K562 (cell line): ENCODE results near the gene EMX2. TPM values are rescaled to one million over a fixed set of nuclear protein-coding genes. Genes with fewer than 3 reads are reported as not detected.

Experiments
- ATAC-seq: fragments of 200-7000 bp; cut with Tn5 transposase; 3 replicates; pipeline ENCODE4 v1.9.1; 2020; ENCODE audit warnings: moderate library complexity
- BruUV-seq: library from RNA; stranded (reverse); fragments of 400-500 nt; replicated peaks from 2 replicates; lab custom pipeline; 2021; lab: Mats Ljungman, UMichigan
- CTCF ChIA-PET: fragments of 300-600 bp; formaldehyde crosslinking; extraction: SDS; loops from one replicate; lab custom pipeline; 2021; ENCODE audit warnings: low intra/inter-chr PET ratio; lab: Yijun Ruan, JAX
- POLR2A ChIA-PET: fragments of 300-600, 350-650 bp; sonication (Branson Sonifier 250); formaldehyde crosslinking; extraction: SDS; loops from one replicate; lab custom pipeline; 2021; ENCODE audit warnings: antibody characterized with exemption, inconsistent platforms; lab: Yijun Ruan, JAX
- DNase-seq, 4 experiments: peaks; one replicate each; pipeline versions ENCODE4 v3.0.0 to v3.0.0-alpha.2; 2011 to 2018; ENCODE audit warnings: low spot score in 3 of 4, mixed read lengths in 3 of 4; ENCODE audit errors: extremely low read depth in 1 of 4
- FAIRE-seq: peaks from 2 replicates; lab custom pipeline; 2011; peaks lifted over from hg19 to GRCh38; lab: Jason Lieb, UNC
- H2AFZ ChIP-seq: 2 replicates; pipeline ENCODE4 v1.6.0; 2011; ENCODE audit warnings: low read depth, low read length, control low read depth, inconsistent platforms
- H3K27ac ChIP-seq: fragments of 200-600 bp; 3 replicates; pipeline ENCODE4 v1.8.0; 2011; ENCODE audit warnings: low read depth, mild to moderate bottlenecking, control low read depth, inconsistent platforms, low read length, moderate library complexity, mixed read lengths; ENCODE audit errors: extremely low read depth
- H3K27me3 ChIP-seq, 2 experiments: fragments of 300-600 bp in 1 of 2; 2 replicates in 1 of 2; 3 replicates in 1 of 2; pipeline versions ENCODE4 v1.6.0 to v1.8.0; 2011; ENCODE audit warnings: inconsistent platforms in 2 of 2, low read length in 2 of 2, mild to moderate bottlenecking in 1 of 2, mixed read lengths in 1 of 2, moderate library complexity in 1 of 2; ENCODE audit not compliant: control insufficient read depth in 2 of 2, insufficient read depth in 2 of 2
- H3K36me3 ChIP-seq: fragments of 300-600 bp; 3 replicates; pipeline ENCODE4 v1.8.0; 2011; ENCODE audit warnings: mild to moderate bottlenecking, low read length, inconsistent platforms; ENCODE audit not compliant: control insufficient read depth, insufficient read depth
- H3K4me1 ChIP-seq, 2 experiments: fragments of 200-600 bp in 1 of 2; replicated peaks in 1 of 2; 2 replicates in 1 of 2; 3 replicates in 1 of 2; pipeline versions ENCODE4 v1.5.1 to v1.8.0; 2011; ENCODE audit warnings: inconsistent platforms in 2 of 2, low read length in 2 of 2, mild to moderate bottlenecking in 1 of 2, mixed read lengths in 1 of 2, moderate library complexity in 1 of 2; ENCODE audit not compliant: control insufficient read depth in 2 of 2, insufficient read depth in 2 of 2
- H3K4me2 ChIP-seq: 2 replicates; pipeline ENCODE4 v1.6.1; 2011; ENCODE audit warnings: low read length, control low read depth, inconsistent platforms, mixed read lengths; ENCODE audit not compliant: insufficient read depth
- H3K4me3 ChIP-seq: fragments of 200-600 bp; sonication (generic), shearing (Covaris generic); 2 replicates; pipeline ENCODE4 v1.5.1; 2016; ENCODE audit warnings: control low read depth, inconsistent platforms
- H3K79me2 ChIP-seq: fragments of 200-600 bp; 3 replicates; pipeline ENCODE4 v1.8.0; 2011; ENCODE audit warnings: low read length, inconsistent platforms; ENCODE audit not compliant: control insufficient read depth, insufficient read depth
- H3K9ac ChIP-seq, 2 experiments: 2 replicates each; pipeline versions ENCODE4 v1.6.0 to v1.6.1; 2011; ENCODE audit warnings: low read depth in 2 of 2, low read length in 2 of 2, control low read depth in 1 of 2, inconsistent platforms in 1 of 2, mild to moderate bottlenecking in 1 of 2, mixed read lengths in 1 of 2; ENCODE audit not compliant: insufficient read depth in 1 of 2
- H3K9me1 ChIP-seq: one replicate; pipeline ENCODE4 v1.6.0; 2011; ENCODE audit warnings: inconsistent platforms, mild to moderate bottlenecking, low read length, moderate library complexity; ENCODE audit not compliant: control insufficient read depth, insufficient read depth
- H3K9me3 ChIP-seq: replicated peaks from 2 replicates; pipeline ENCODE4 v1.5.1; 2011; ENCODE audit warnings: low read depth, low read length, inconsistent platforms; ENCODE audit not compliant: control insufficient read depth, insufficient read depth
- H4K20me1 ChIP-seq: replicated peaks from 2 replicates; pipeline ENCODE4 v1.6.1; 2011; ENCODE audit warnings: low read length, inconsistent platforms, mixed read lengths; ENCODE audit not compliant: control insufficient read depth, insufficient read depth
- ASH1L ChIP-seq: fragments of 450-650 bp; IDR thresholded peaks from 2 replicates; pipeline ENCODE4 v1.6.1; 2018; ENCODE audit warnings: borderline replicate concordance, mild to moderate bottlenecking, low read depth; ENCODE audit not compliant: partially characterized antibody
- E2F3 ChIP-seq: fragments of 250-450 bp; sonication (Bioruptor Pico); IDR thresholded peaks from 2 replicates; pipeline ENCODE4 v1.4.0; 2020; ENCODE audit warnings: mild to moderate bottlenecking
- FUS ChIP-seq: fragments of 200-400 bp; formaldehyde crosslinking; optimal IDR thresholded peaks from 2 replicates; pipeline ENCODE3; 2017; ENCODE audit warnings: low read depth, low read length
- HDAC6 ChIP-seq: IDR thresholded peaks from 2 replicates; pipeline ENCODE4 v1.6.1; 2012; ENCODE audit warnings: low read depth, mild to moderate bottlenecking, control low read depth, inconsistent platforms, low read length, moderate library complexity
- KHSRP ChIP-seq: fragments of 450-650 bp; IDR thresholded peaks from 2 replicates; pipeline ENCODE4 v1.6.1; 2017
- RBM34 ChIP-seq: fragments of 200-400 bp; formaldehyde crosslinking; IDR thresholded peaks from 2 replicates; pipeline ENCODE4 v1.6.1; 2018; ENCODE audit warnings: low read length, borderline replicate concordance; ENCODE audit not compliant: insufficient read depth
- SREBF1 ChIP-seq: fragments of 150-350 bp; IDR thresholded peaks from 2 replicates; pipeline ENCODE4 v1.6.1; 2014; ENCODE audit warnings: antibody characterized with exemption, low read depth, low read length, borderline replicate concordance
- ZNF197 ChIP-seq: fragments of 200-800 bp; sonication (Bioruptor generic); IDR thresholded peaks from 2 replicates; pipeline ENCODE4 v1.6.1; 2016; ENCODE audit warnings: low read depth, missing genetic modification characterization, missing compliant biosample characterization
- ZNF589 ChIP-seq: fragments of 200-800 bp; sonication (Bioruptor generic); IDR thresholded peaks from 2 replicates; pipeline ENCODE4 v1.6.1; 2016; ENCODE audit warnings: low read depth, missing genetic modification characterization, missing compliant biosample characterization
- WGBS: fragments of 100-300 bp; shearing (Covaris generic); methylation state at CpG from one replicate; pipeline ENCODE4 v1.1.6; 2016; ENCODE audit warnings: low coverage, mixed read lengths; ENCODE audit not compliant: insufficient coverage; ENCODE audit errors: missing lambda C conversion rate; 5-methylcytosine and 5-hydroxymethylcytosine counted together
- in situ Hi-C: fragments of 300-500 bp; cut with MboI; formaldehyde crosslinking; loops from 4 replicates; pipeline ENCODE4 v1.15.0; 2018; ENCODE audit warnings: inconsistent platforms, mixed read lengths
- intact Hi-C: fragments of 100-400 bp; cut with micrococcal nuclease; formaldehyde crosslinking; loops from 2 replicates; pipeline ENCODE4 v1.14.2; 2022
- polyA plus RNA-seq, 8 experiments: library from polyadenylated mRNA; depleted of rRNA in 4 of 8; stranded (reverse) in 5 of 8; unstranded in 3 of 8; fragments of >200 nt; fragmentation: Nextera tagmentation in 2 of 8; fragmentation: Illumina TruSeq in 1 of 8; extraction: Ambion mirVana in 2 of 8; extraction: Trizol in 1 of 8; gene quantifications; 2 replicates each; pipeline versions ENCODE4 v1.2.1 to v1.2.3, GENCODE V29; 2011 to 2014; ENCODE audit warnings: inconsistent platforms in 1 of 8, missing spikeins in 1 of 8
- total RNA-seq, 7 experiments: library from RNA; depleted of rRNA in 6 of 7; stranded (reverse); fragments of >200 nt in 6 of 7; fragmentation: Illumina TruSeq in 2 of 7; extraction: Trizol in 2 of 7; gene quantifications; 2 replicates each; pipeline versions ENCODE4 v1.2.1 to v1.2.3, GENCODE V29; 2011 to 2021; ENCODE audit warnings: low replicate concordance in 1 of 7
- TF ChIP-seq, protein P1 (sequence below): fragments of 250-450 bp; sonication (Bioruptor Pico); IDR thresholded peaks from 2 replicates; pipeline ENCODE4 v1.5.0; 2020; ENCODE audit warnings: mild to moderate bottlenecking
- TF ChIP-seq, protein P2 (sequence below), 2 experiments: fragments of 250-450 bp in 1 of 2; fragments of 450-650 bp in 1 of 2; sonication (Bioruptor Pico) in 1 of 2; IDR thresholded peaks; 2 replicates each; pipeline versions ENCODE4 v1.6.1 to v1.8.0; 2016 to 2021; ENCODE audit warnings: mild to moderate bottlenecking in 2 of 2, moderate library complexity in 2 of 2, missing compliant biosample characterization in 1 of 2, missing genetic modification characterization in 1 of 2
- TF ChIP-seq, protein P3 (sequence below): fragments of 450-650 bp; formaldehyde crosslinking; IDR thresholded peaks from 2 replicates; pipeline ENCODE4 v1.4.0; 2022; ENCODE audit warnings: missing genetic modification characterization
- TF ChIP-seq, protein P4 (sequence below), 2 experiments: fragments of 150-350 bp in 1 of 2; IDR thresholded peaks; 2 replicates each; pipeline ENCODE4 v1.6.1; 2012 to 2016; ENCODE audit warnings: low read depth in 2 of 2, low read length in 2 of 2, mild to moderate bottlenecking in 1 of 2, moderate library complexity in 1 of 2

The EMX2 gene
- total and polyA plus RNA-seq, 9 of the 15 experiments (the other 6 are each of a cell fraction or from before 2014, with no cell fraction given): not detected

DNA sequence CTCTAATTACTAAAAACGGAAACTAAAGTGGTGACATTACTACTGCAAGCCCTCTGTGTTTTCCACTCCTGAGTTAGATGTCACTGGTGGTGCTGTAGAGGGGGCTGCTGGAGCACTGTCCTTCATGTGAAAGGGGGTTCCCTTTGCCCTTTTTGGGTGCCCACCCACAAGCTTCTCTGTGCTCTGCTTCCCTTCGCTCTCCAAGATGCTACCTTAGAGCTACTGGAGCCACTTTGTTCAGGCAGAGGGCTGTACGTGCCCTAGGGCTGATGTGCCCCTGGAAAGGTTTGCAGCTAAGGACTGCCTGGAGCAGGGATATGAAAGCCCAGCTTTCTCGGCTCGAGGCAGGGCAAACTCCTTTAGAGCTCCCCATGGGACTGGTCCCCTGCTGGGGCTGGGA lies 28.3 kb downstream of the EMX2 start:
- no peaks in the 10 kb centered on the region for H4K20me1 ChIP-seq
- H3K27ac ChIP-seq: no peak overlapping the region
- H3K36me3 ChIP-seq: no peaks in the 10 kb centered on the region
- intact Hi-C loops: no loop called here
- no peaks in the 10 kb centered on the region for H3K9me1 ChIP-seq
- 3% methylated on average over 5 of the region's 5 CpGs for WGBS
- H3K9me3 ChIP-seq: no peaks in the 10 kb centered on the region
- ChIA-PET POLR2A (no interaction called here), CTCF (no interaction called here)
- no peak for FAIRE-seq
- no peak for ATAC-seq
- H2AFZ ChIP-seq: no peak overlapping the region
- H3K4me3 ChIP-seq: no peak overlapping the region
- no peak for DNase-seq
- no peak overlapping the region for H3K9ac ChIP-seq
- no peak overlapping the region for H3K4me2 ChIP-seq
- no TSS peak for BruUV-seq
- H3K79me2 ChIP-seq: no peaks in the 10 kb centered on the region
- H3K4me1 ChIP-seq: no peaks in the 10 kb centered on the region
- H3K27me3 ChIP-seq: peaks cover 0 to 5% of the 10 kb centered on the region in 2 experiments; a peak in 2 of 5 replicates
- in situ Hi-C loops: no loop called here
- TF ChIP-seq RBM34 (no peak), ZNF589 (CRISPR knock-in tag) (no peak), SREBF1 (no peak), KHSRP (no peak), FUS (no peak), ASH1L (no peak), ZNF197 (CRISPR knock-in tag) (no peak), E2F3 (no peak), HDAC6 (no peak)
- TF ChIP-seq, protein P1, sequence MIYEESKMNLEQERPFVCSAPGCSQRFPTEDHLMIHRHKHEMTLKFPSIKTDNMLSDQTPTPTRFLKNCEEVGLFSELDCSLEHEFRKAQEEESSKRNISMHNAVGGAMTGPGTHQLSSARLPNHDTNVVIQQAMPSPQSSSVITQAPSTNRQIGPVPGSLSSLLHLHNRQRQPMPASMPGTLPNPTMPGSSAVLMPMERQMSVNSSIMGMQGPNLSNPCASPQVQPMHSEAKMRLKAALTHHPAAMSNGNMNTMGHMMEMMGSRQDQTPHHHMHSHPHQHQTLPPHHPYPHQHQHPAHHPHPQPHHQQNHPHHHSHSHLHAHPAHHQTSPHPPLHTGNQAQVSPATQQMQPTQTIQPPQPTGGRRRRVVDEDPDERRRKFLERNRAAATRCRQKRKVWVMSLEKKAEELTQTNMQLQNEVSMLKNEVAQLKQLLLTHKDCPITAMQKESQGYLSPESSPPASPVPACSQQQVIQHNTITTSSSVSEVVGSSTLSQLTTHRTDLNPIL (CRISPR knock-in tag): no peak
- TF ChIP-seq, protein P2, sequence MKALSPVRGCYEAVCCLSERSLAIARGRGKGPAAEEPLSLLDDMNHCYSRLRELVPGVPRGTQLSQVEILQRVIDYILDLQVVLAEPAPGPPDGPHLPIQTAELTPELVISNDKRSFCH (CRISPR knock-in tag; IDR thresholded peaks at IDR 0.05): no peak
- TF ChIP-seq, protein P2 (tag; IDR thresholded peaks at IDR 0.05): no peak
- TF ChIP-seq, protein P3, sequence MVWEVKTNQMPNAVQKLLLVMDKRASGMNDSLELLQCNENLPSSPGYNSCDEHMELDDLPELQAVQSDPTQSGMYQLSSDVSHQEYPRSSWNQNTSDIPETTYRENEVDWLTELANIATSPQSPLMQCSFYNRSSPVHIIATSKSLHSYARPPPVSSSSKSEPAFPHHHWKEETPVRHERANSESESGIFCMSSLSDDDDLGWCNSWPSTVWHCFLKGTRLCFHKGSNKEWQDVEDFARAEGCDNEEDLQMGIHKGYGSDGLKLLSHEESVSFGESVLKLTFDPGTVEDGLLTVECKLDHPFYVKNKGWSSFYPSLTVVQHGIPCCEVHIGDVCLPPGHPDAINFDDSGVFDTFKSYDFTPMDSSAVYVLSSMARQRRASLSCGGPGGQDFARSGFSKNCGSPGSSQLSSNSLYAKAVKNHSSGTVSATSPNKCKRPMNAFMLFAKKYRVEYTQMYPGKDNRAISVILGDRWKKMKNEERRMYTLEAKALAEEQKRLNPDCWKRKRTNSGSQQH (CRISPR knock-in tag): no peak
- TF ChIP-seq, protein P4, sequence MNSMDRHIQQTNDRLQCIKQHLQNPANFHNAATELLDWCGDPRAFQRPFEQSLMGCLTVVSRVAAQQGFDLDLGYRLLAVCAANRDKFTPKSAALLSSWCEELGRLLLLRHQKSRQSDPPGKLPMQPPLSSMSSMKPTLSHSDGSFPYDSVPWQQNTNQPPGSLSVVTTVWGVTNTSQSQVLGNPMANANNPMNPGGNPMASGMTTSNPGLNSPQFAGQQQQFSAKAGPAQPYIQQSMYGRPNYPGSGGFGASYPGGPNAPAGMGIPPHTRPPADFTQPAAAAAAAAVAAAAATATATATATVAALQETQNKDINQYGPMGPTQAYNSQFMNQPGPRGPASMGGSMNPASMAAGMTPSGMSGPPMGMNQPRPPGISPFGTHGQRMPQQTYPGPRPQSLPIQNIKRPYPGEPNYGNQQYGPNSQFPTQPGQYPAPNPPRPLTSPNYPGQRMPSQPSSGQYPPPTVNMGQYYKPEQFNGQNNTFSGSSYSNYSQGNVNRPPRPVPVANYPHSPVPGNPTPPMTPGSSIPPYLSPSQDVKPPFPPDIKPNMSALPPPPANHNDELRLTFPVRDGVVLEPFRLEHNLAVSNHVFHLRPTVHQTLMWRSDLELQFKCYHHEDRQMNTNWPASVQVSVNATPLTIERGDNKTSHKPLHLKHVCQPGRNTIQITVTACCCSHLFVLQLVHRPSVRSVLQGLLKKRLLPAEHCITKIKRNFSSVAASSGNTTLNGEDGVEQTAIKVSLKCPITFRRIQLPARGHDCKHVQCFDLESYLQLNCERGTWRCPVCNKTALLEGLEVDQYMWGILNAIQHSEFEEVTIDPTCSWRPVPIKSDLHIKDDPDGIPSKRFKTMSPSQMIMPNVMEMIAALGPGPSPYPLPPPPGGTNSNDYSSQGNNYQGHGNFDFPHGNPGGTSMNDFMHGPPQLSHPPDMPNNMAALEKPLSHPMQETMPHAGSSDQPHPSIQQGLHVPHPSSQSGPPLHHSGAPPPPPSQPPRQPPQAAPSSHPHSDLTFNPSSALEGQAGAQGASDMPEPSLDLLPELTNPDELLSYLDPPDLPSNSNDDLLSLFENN (IDR thresholded peaks at IDR 0.05; ENCODE audit: low read depth in 2 of 2, low read length in 2 of 2): no peak
